PC-9 (cell line): ENCODE data around the gene DNAI2.

ENCODE experiments used
- CTCF ChIP-seq: fragments of 200-600 bp; sonication (generic); conservative IDR thresholded peaks from 2 replicates; pipeline ENCODE4 v1.6.1; 2017; ENCODE audit warnings: mixed run types, antibody characterized with exemption, mild to moderate bottlenecking, moderate library complexity
- EZH2 ChIP-seq: fragments of 200-600 bp; sonication (generic); IDR thresholded peaks from 2 replicates; pipeline ENCODE4 v1.8.0; 2017; ENCODE audit warnings: antibody characterized with exemption, low read depth

- TF ChIP-seq CTCF (no peak), EZH2 (no peak)
Observed at GRCh38 chr17:74299226-74300009, 25.4 kb downstream of the DNAI2 start.
